H9 (cell line): ENCODE measurements around the gene PDCD4. TPM values are rescaled to one million over a fixed set of nuclear protein-coding genes. Genes with fewer than 3 reads are reported as not detected.

Experiments used
- DNase-seq: peaks from one replicate; pipeline ENCODE4 v3.0.0-alpha.2; 2017
- H2AFZ ChIP-seq: one replicate; pipeline ENCODE4 v1.6.1; 2013; ENCODE audit warnings: mild to moderate bottlenecking, low read length, control low read depth, moderate library complexity
- H2AK5ac ChIP-seq: 2 replicates; pipeline ENCODE4 v1.6.1; 2013; ENCODE audit warnings: low read length, control low read depth, mixed read lengths; ENCODE audit not compliant: insufficient read length
- H2BK120ac ChIP-seq: one replicate; pipeline ENCODE4 v1.6.1; 2013; ENCODE audit warnings: low read depth, mild to moderate bottlenecking, low read length, control low read depth, inconsistent platforms; ENCODE audit not compliant: poor library complexity, severe bottlenecking
- H2BK12ac ChIP-seq: 2 replicates; pipeline ENCODE4 v1.6.1; 2013; ENCODE audit warnings: low read length, control low read depth, mixed read lengths, low read depth; ENCODE audit not compliant: insufficient read length
- H2BK15ac ChIP-seq: 2 replicates; pipeline ENCODE4 v1.6.1; 2013; ENCODE audit warnings: low read depth, low read length, control low read depth
- H2BK20ac ChIP-seq: one replicate; pipeline ENCODE4 v1.6.1; 2013; ENCODE audit warnings: low read depth, mild to moderate bottlenecking, low read length, control low read depth, inconsistent platforms; ENCODE audit not compliant: poor library complexity, severe bottlenecking
- H2BK5ac ChIP-seq: 2 replicates; pipeline ENCODE4 v1.6.1; 2013; ENCODE audit warnings: low read length, control low read depth, mixed read lengths; ENCODE audit not compliant: insufficient read length
- H3K14ac ChIP-seq: 2 replicates; pipeline ENCODE4 v1.6.1; 2013; ENCODE audit warnings: low read length, control low read depth; ENCODE audit not compliant: insufficient read depth
- H3K18ac ChIP-seq: 2 replicates; pipeline ENCODE4 v1.6.1; 2013; ENCODE audit warnings: low read depth, mild to moderate bottlenecking, mixed read lengths, low read length, control low read depth; ENCODE audit not compliant: insufficient read length
- H3K23ac ChIP-seq: 2 replicates; pipeline ENCODE4 v1.6.1; 2013; ENCODE audit warnings: low read length, control low read depth, mixed read lengths, low read depth; ENCODE audit not compliant: insufficient read length
- H3K23me2 ChIP-seq: 2 replicates; pipeline ENCODE4 v1.6.1; 2013; ENCODE audit warnings: low read depth, mild to moderate bottlenecking, mixed read lengths, low read length, control low read depth; ENCODE audit not compliant: insufficient read length, poor library complexity, severe bottlenecking
- H3K27ac ChIP-seq: 2 replicates; pipeline ENCODE4 v1.5.1; 2013; ENCODE audit warnings: low read length, control low read depth, mixed read lengths, low read depth; ENCODE audit not compliant: insufficient read length
- H3K27me3 ChIP-seq: 2 replicates; pipeline ENCODE4 v1.6.1; 2013; ENCODE audit warnings: low read length, control low read depth, inconsistent platforms; ENCODE audit not compliant: insufficient read depth
- H3K4ac ChIP-seq: 2 replicates; pipeline ENCODE4 v1.6.1; 2013; ENCODE audit warnings: low read depth, mild to moderate bottlenecking, control low read depth, inconsistent platforms, low read length, moderate library complexity
- H3K4me1 ChIP-seq: 2 replicates; pipeline ENCODE4 v1.6.1; 2013; ENCODE audit warnings: low read length, control low read depth, inconsistent platforms; ENCODE audit not compliant: insufficient read depth
- H3K4me2 ChIP-seq: 2 replicates; pipeline ENCODE4 v1.6.1; 2013; ENCODE audit warnings: low read length, control low read depth, mixed read lengths; ENCODE audit not compliant: insufficient read length, insufficient read depth
- H3K56ac ChIP-seq: 2 replicates; pipeline ENCODE4 v1.6.1; 2013; ENCODE audit warnings: low read depth, mild to moderate bottlenecking, mixed read lengths, low read length, control low read depth; ENCODE audit not compliant: insufficient read length
- H3K79me1 ChIP-seq: 2 replicates; pipeline ENCODE4 v1.6.1; 2013; ENCODE audit warnings: low read depth, mild to moderate bottlenecking, moderate library complexity, low read length, control low read depth, inconsistent platforms; ENCODE audit not compliant: insufficient read depth, poor library complexity, severe bottlenecking
- H3K79me2 ChIP-seq: 2 replicates; pipeline ENCODE4 v1.6.1; 2013; ENCODE audit warnings: low read length, control low read depth, inconsistent platforms; ENCODE audit not compliant: insufficient read depth
- H3K9ac ChIP-seq: 2 replicates; pipeline ENCODE4 v1.6.1; 2013; ENCODE audit warnings: low read length, control low read depth, mixed read lengths; ENCODE audit not compliant: insufficient read length; ENCODE audit errors: extremely low read depth
- H3K9me3 ChIP-seq: one replicate; pipeline ENCODE4 v1.6.1; 2013; ENCODE audit warnings: low read depth, low read length, inconsistent platforms; ENCODE audit not compliant: control insufficient read depth
- H3T11ph ChIP-seq: one replicate; pipeline ENCODE4 v1.6.1; 2013; ENCODE audit warnings: mild to moderate bottlenecking, low read length, control low read depth, inconsistent platforms
- H4K20me1 ChIP-seq: one replicate; pipeline ENCODE4 v1.6.1; 2013; ENCODE audit not compliant: control insufficient read depth, insufficient read length, insufficient read depth
- H4K5ac ChIP-seq: 2 replicates; pipeline ENCODE4 v1.6.1; 2013; ENCODE audit warnings: low read depth, mild to moderate bottlenecking, mixed read lengths, low read length, control low read depth; ENCODE audit not compliant: insufficient read length
- H4K8ac ChIP-seq: replicated peaks from 2 replicates; pipeline ENCODE4 v1.6.1; 2013; ENCODE audit warnings: low read length, control low read depth, mixed read lengths, low read depth; ENCODE audit not compliant: insufficient read length
- H4K91ac ChIP-seq: 2 replicates; pipeline ENCODE4 v1.6.1; 2013; ENCODE audit warnings: low read depth, mild to moderate bottlenecking, moderate library complexity, mixed read lengths, low read length, control low read depth; ENCODE audit not compliant: insufficient read length
- H3K27ac Mint-ChIP-seq, 3 experiments: 2 replicates in 2 of 3; 3 replicates in 1 of 3; pipeline ENCODE4 v1.8.0; 2020 to 2021; ENCODE audit warnings: mixed read lengths in 3 of 3, mild to moderate bottlenecking in 1 of 3, moderate library complexity in 1 of 3
- H3K27me3 Mint-ChIP-seq: 2 replicates; pipeline ENCODE4 v1.8.0; 2021; ENCODE audit warnings: low read depth, mild to moderate bottlenecking, moderate library complexity, mixed read lengths
- H3K36me3 Mint-ChIP-seq, 3 experiments: 2 replicates in 2 of 3; 3 replicates in 1 of 3; pipeline ENCODE4 v1.8.0; 2020 to 2021; ENCODE audit warnings: low read depth in 3 of 3, mixed read lengths in 3 of 3; ENCODE audit not compliant: insufficient read depth in 1 of 3
- H3K4me1 Mint-ChIP-seq, 2 experiments: 2 replicates each; pipeline ENCODE4 v1.8.0; 2020; ENCODE audit warnings: mixed read lengths in 2 of 2
- H3K4me3 Mint-ChIP-seq, 2 experiments: 2 replicates in 1 of 2; 3 replicates in 1 of 2; pipeline ENCODE4 v1.8.0; 2020 to 2021; ENCODE audit warnings: mild to moderate bottlenecking in 2 of 2, mixed read lengths in 2 of 2, moderate library complexity in 1 of 2
- H3K9me3 Mint-ChIP-seq, 2 experiments: 2 replicates in 1 of 2; 3 replicates in 1 of 2; pipeline ENCODE4 v1.8.0; 2020; ENCODE audit warnings: mild to moderate bottlenecking in 2 of 2, mixed read lengths in 2 of 2, moderate library complexity in 1 of 2
- CTCF ChIP-seq: fragments of 200-600 bp; sonication (generic); conservative IDR thresholded peaks from 3 replicates; pipeline ENCODE4 v1.8.0; 2021; ENCODE audit warnings: antibody characterized with exemption, mild to moderate bottlenecking
- WGBS: extraction: QIAGEN DNeasy Blood & Tissue Kit; methylation state at CpG from one replicate; pipeline ENCODE4 v1.1.7; 2013; ENCODE audit warnings: missing lambda C conversion rate, low lambda C conversion rate, mixed read lengths; ENCODE audit not compliant: insufficient read length; ENCODE audit errors: extremely low coverage; 5-methylcytosine and 5-hydroxymethylcytosine counted together
- total RNA-seq: library from RNA; stranded (reverse); gene quantifications from 2 replicates; pipeline ENCODE4 v1.2.1, GENCODE V29; 2021

PDCD4 gene
- total RNA-seq, 1 experiment from 2014 or later, result 29.3 TPM

- H3K9me3 Mint-ChIP-seq, result no peaks in the 10 kb centered on the region
- no peak overlapping the region for H3K27ac ChIP-seq
- H3K4ac ChIP-seq, result no peak overlapping the region
- H2BK12ac ChIP-seq, result no peak overlapping the region
- no peak overlapping the region for H2AFZ ChIP-seq
- H2BK20ac ChIP-seq, result no peak overlapping the region
- no peak overlapping the region for H2BK120ac ChIP-seq
- no peak overlapping the region for H4K91ac ChIP-seq
- H3K36me3 Mint-ChIP-seq, result no peaks in the 10 kb centered on the region
- no peak overlapping the region for H2BK5ac ChIP-seq
- H4K5ac ChIP-seq, result no peak overlapping the region
- no peak overlapping the region for H3T11ph ChIP-seq
- H3K56ac ChIP-seq, result no peak overlapping the region
- H3K27me3 Mint-ChIP-seq, result no peaks in the 10 kb centered on the region
- no peak for TF ChIP-seq CTCF
- no peak overlapping the region for H3K18ac ChIP-seq
- no peak for DNase-seq
- no peaks in the 10 kb centered on the region for H3K9me3 ChIP-seq
- H3K79me1 ChIP-seq, result no peaks in the 10 kb centered on the region
- H3K14ac ChIP-seq, result no peak overlapping the region
- no peaks in the 10 kb centered on the region for H3K4me1 ChIP-seq
- H2BK15ac ChIP-seq, result no peak overlapping the region
- H4K8ac ChIP-seq, result no peak overlapping the region
- no CpG with 5 or more reads among the region's 2 CpGs for WGBS
- H4K20me1 ChIP-seq, result no peaks in the 10 kb centered on the region
- H3K27ac Mint-ChIP-seq, result no peak overlapping the region
- peaks cover 6 to 21% of the 10 kb centered on the region in 2 experiments for H3K4me1 Mint-ChIP-seq
- H3K9ac ChIP-seq, result no peak overlapping the region
- no peaks in the 10 kb centered on the region for H3K79me2 ChIP-seq
- H3K23me2 ChIP-seq, result no peaks in the 10 kb centered on the region
- H3K4me3 Mint-ChIP-seq, result no peak overlapping the region
- H2AK5ac ChIP-seq, result no peak overlapping the region
- no peak overlapping the region for H3K4me2 ChIP-seq
- no peak overlapping the region for H3K23ac ChIP-seq
- no peaks in the 10 kb centered on the region for H3K27me3 ChIP-seq
Observed at GRCh38 chr10:110863956-110864355, 7.8 kb upstream of the PDCD4 start.
